Activated gamma-delta T cell treated with anti-CD3 and anti-CD28 coated beads, Interleukin-2, amount 50 U/mL, for 16 hours (primary cell): ENCODE measurements around the gene C1orf159.

Source experiments
- DNase-seq: peaks from one replicate; pipeline ENCODE4 v3.0.0-alpha.2; 2020; ENCODE audit warnings: low read depth

The C1orf159 gene

GRCh38 chr1:1092149-1092855, 23.6 kb downstream of the C1orf159 start:
- DNase-seq, result no peak

- no peak for DNase-seq
These were observed 24.3 kb downstream of the C1orf159 start for GRCh38 chr1:1091344-1092148.

GRCh38 chr1:1090424-1091343, 25.2 kb downstream of the C1orf159 start:
- DNase-seq, result no peak

- DNase-seq, result no peak
These were observed 26.0 kb downstream of the C1orf159 start for GRCh38 chr1:1089731-1090423.

GRCh38 chr1:1088801-1089680, 26.8 kb downstream of the C1orf159 start:
- no peak for DNase-seq

GRCh38 chr1:1088029-1088800, 27.7 kb downstream of the C1orf159 start:
- DNase-seq, result no peak

- DNase-seq, result no peak
These were observed 28.4 kb downstream of the C1orf159 start for GRCh38 chr1:1087351-1088028.

GRCh38 chr1:1086911-1087341, 29.0 kb downstream of the C1orf159 start:
- DNase-seq, result no peak

GRCh38 chr1:1085911-1086841, 29.7 kb downstream of the C1orf159 start:
- no peak for DNase-seq

GRCh38 chr1:1085171-1085841, 30.6 kb downstream of the C1orf159 start:
- no peak for DNase-seq

GRCh38 chr1:1084372-1085170, 31.3 kb downstream of the C1orf159 start:
- DNase-seq, result no peak

GRCh38 chr1:1083416-1084371, 32.2 kb downstream of the C1orf159 start:
- DNase-seq, result no peak

GRCh38 chr1:1082776-1083415, 33.0 kb downstream of the C1orf159 start:
- no peak for DNase-seq

GRCh38 chr1:1082239-1082775, 33.6 kb downstream of the C1orf159 start:
- no peak for DNase-seq
